Hematopoietic multipotent progenitor cell treated with erythropoietin and hydrocortisone succinate and interleukin-3 and kit ligand, for 6 days (in vitro differentiated cells): ENCODE measurements around the gene EPC2.
"Not testable (repeated sequence)": the region's sequence is repeated elsewhere in the genome, so short reads cannot be mapped to it uniquely, and the experiment has no call there.

Experiments
- DNase-seq: peaks from one replicate; pipeline ENCODE4 v3.0.0-alpha.2; 2015

The EPC2 gene

GRCh38 chr2:148678302-148679179, 34.0 kb downstream of the EPC2 start:
- not testable (repeated sequence) for DNase-seq

GRCh38 chr2:148680462-148680861, 35.9 kb downstream of the EPC2 start:
- DNase-seq, result no peak

GRCh38 chr2:148681443-148681842, 36.9 kb downstream of the EPC2 start:
- no peak for DNase-seq

GRCh38 chr2:148681862-148682261, 37.3 kb downstream of the EPC2 start:
- DNase-seq, result not testable (repeated sequence)

GRCh38 chr2:148684507-148684906, 40.0 kb downstream of the EPC2 start:
- no peak for DNase-seq

GRCh38 chr2:148687543-148687942, 43.0 kb downstream of the EPC2 start:
- no peak for DNase-seq

- not testable (repeated sequence) for DNase-seq
These were observed 43.5 kb downstream of the EPC2 start for GRCh38 chr2:148688011-148688410.

- no peak for DNase-seq
These were observed 52.4 kb downstream of the EPC2 start for GRCh38 chr2:148696985-148697384.

GRCh38 chr2:148699830-148700229, 55.3 kb downstream of the EPC2 start:
- DNase-seq, result no peak

- DNase-seq, result no peak
These were observed 56.5 kb downstream of the EPC2 start for GRCh38 chr2:148701039-148701438.

- no peak for DNase-seq
These were observed 57.3 kb downstream of the EPC2 start for GRCh38 chr2:148701877-148702276.

GRCh38 chr2:148702475-148702874, 57.9 kb downstream of the EPC2 start:
- DNase-seq, result no peak

GRCh38 chr2:148704247-148704646, 59.7 kb downstream of the EPC2 start:
- no peak for DNase-seq

- peak; percentile 34 for DNase-seq
These were observed 71.9 kb downstream of the EPC2 start for GRCh38 chr2:148716378-148716920.

GRCh38 chr2:148718039-148718438, 73.5 kb downstream of the EPC2 start:
- DNase-seq, result no peak

GRCh38 chr2:148719195-148719749, 74.7 kb downstream of the EPC2 start:
- DNase-seq, result no peak

- no peak for DNase-seq
These were observed 75.4 kb downstream of the EPC2 start for GRCh38 chr2:148719941-148720436.

GRCh38 chr2:148720501-148721001, 76.0 kb downstream of the EPC2 start:
- peak; percentile 21 for DNase-seq

GRCh38 chr2:148721520-148721931, 77.0 kb downstream of the EPC2 start:
- DNase-seq, result no peak

GRCh38 chr2:148721991-148722777, 77.6 kb downstream of the EPC2 start:
- DNase-seq, result no peak

- DNase-seq, result no peak
These were observed 81.0 kb downstream of the EPC2 start for GRCh38 chr2:148725564-148725963.

- DNase-seq, result no peak
These were observed 81.7 kb downstream of the EPC2 start for GRCh38 chr2:148726228-148726627.

- DNase-seq, result peak; percentile 43
These were observed 85.5 kb downstream of the EPC2 start for GRCh38 chr2:148730085-148730484.
